ENCODE measurements around the gene CAMKK2. TPM values are rescaled to one million over a fixed set of nuclear protein-coding genes. Genes with fewer than 3 reads are reported as not detected.

CAMKK2 gene
- total RNA-seq, 1 experiment from 2014 or later: 26.7 TPM

DNA sequence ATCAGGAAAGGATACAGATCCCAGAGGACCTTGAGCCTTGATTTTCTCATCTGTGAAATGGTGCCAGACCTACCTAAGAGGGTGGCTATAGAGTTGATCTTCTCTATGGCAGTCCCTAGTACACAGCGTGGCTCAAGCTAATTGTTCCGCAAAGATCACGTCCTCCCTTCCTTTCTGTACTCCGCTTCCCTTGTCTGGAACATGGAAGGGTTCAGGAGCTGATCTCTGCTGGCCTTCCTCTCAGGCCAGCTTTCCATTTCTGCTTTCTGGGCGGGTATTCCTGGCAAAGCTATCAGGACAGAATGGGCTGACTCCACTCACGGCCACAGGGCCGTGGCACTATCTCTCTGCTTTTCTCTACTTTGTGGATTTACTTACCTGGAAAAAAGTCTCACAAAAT is 6.5 kb downstream of the CAMKK2 start:
- TF ChIP-seq, protein P1, sequence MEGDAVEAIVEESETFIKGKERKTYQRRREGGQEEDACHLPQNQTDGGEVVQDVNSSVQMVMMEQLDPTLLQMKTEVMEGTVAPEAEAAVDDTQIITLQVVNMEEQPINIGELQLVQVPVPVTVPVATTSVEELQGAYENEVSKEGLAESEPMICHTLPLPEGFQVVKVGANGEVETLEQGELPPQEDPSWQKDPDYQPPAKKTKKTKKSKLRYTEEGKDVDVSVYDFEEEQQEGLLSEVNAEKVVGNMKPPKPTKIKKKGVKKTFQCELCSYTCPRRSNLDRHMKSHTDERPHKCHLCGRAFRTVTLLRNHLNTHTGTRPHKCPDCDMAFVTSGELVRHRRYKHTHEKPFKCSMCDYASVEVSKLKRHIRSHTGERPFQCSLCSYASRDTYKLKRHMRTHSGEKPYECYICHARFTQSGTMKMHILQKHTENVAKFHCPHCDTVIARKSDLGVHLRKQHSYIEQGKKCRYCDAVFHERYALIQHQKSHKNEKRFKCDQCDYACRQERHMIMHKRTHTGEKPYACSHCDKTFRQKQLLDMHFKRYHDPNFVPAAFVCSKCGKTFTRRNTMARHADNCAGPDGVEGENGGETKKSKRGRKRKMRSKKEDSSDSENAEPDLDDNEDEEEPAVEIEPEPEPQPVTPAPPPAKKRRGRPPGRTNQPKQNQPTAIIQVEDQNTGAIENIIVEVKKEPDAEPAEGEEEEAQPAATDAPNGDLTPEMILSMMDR (conservative IDR thresholded peaks at IDR 0.05): no peak
- no peak for TF ChIP-seq EZH2 (IDR thresholded peaks at IDR 0.05; ENCODE audit: low read depth)
- peaks cover 2% of the 10 kb centered on the region; the same call in 1 of the 2 replicates for H3K4me1 ChIP-seq (replicated peaks; ENCODE audit: insufficient read depth)
- intact Hi-C loops (cut with micrococcal nuclease; ENCODE audit: unreplicated experiment): no loop called here
- no peak overlapping the region for H3K4me3 ChIP-seq
- H3K27me3 ChIP-seq (ENCODE audit: insufficient read depth, low read depth): no peaks in the 10 kb centered on the region
- ChIA-PET CTCF (no interaction called here), POLR2A (ENCODE audit: unreplicated experiment) (no interaction called here)
- H3K36me3 ChIP-seq (ENCODE audit: low read depth): no peaks in the 10 kb centered on the region
- peaks cover 17% of the 10 kb centered on the region for H3K79me2 ChIP-seq (ENCODE audit: low read depth)
- no peak overlapping the region for H3K4me2 ChIP-seq
- DNase-seq: no peak
- H3K9me3 ChIP-seq (ENCODE audit: insufficient read depth, low read depth): no peaks in the 10 kb centered on the region
- H3F3A ChIP-seq (ENCODE audit: insufficient read depth, low read depth): peaks cover 5% of the 10 kb centered on the region; the same call in 1 of the 2 replicates
- H2AFZ ChIP-seq: no peak overlapping the region
- BruUV-seq (replicated peaks): no TSS peak
- H3K27ac ChIP-seq: no peak overlapping the region
- H3K9me2 ChIP-seq (ENCODE audit: insufficient read depth): no peaks in the 10 kb centered on the region
- H4K20me1 ChIP-seq (ENCODE audit: insufficient read depth): 0 out of 2 replicates have a peak, but pooled peaks cover 7% of the 10 kb centered on the region

DNA sequence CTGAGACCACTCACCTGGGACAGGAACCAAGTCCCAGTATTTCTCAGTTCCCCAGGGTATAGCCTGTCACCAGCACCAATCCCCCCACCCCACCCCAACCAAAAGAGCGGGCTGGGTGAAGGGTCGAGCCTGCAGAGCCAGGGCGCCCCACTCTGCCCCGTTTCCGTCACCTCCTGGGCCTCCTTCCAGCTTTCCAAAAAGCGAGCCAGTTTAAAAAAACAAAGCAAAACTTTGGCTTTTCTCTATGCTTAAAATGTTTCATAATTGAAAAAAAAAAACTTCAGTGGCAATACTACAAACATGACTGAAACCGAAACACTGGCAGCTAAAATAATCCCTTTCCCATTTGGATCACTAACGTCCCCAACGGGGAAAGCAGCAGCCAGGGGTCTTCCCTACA is 7.5 kb downstream of the CAMKK2 start:
- Histone ChIP-seq H3K4me1 (replicated peaks; ENCODE audit: insufficient read depth) (no peaks in the 10 kb centered on the region), H3K27me3 (ENCODE audit: insufficient read depth, low read depth) (no peaks in the 10 kb centered on the region), H3K79me2 (ENCODE audit: low read depth) (peaks cover 8% of the 10 kb centered on the region), H3F3A (ENCODE audit: insufficient read depth, low read depth) (peaks cover 5% of the 10 kb centered on the region; the same call in 1 of the 2 replicates), H3K4me3 (no peak overlapping the region), H3K27ac (no peak overlapping the region), H2AFZ (no peak overlapping the region), H3K9me2 (ENCODE audit: insufficient read depth) (no peaks in the 10 kb centered on the region), H3K36me3 (ENCODE audit: low read depth) (no peaks in the 10 kb centered on the region), H3K9me3 (ENCODE audit: insufficient read depth, low read depth) (no peaks in the 10 kb centered on the region), H4K20me1 (ENCODE audit: insufficient read depth) (0 out of 2 replicates have a peak, but pooled peaks cover 3% of the 10 kb centered on the region), H3K4me2 (no peak overlapping the region)
- no TSS peak for BruUV-seq (replicated peaks)
- DNase-seq: no peak
- ChIA-PET POLR2A (ENCODE audit: unreplicated experiment) (no interaction called here), CTCF (no interaction called here)
- intact Hi-C loops (cut with micrococcal nuclease; ENCODE audit: unreplicated experiment): no loop called here
- TF ChIP-seq EZH2 (IDR thresholded peaks at IDR 0.05; ENCODE audit: low read depth): no peak
- TF ChIP-seq, protein P1 (conservative IDR thresholded peaks at IDR 0.05): no peak

DNA sequence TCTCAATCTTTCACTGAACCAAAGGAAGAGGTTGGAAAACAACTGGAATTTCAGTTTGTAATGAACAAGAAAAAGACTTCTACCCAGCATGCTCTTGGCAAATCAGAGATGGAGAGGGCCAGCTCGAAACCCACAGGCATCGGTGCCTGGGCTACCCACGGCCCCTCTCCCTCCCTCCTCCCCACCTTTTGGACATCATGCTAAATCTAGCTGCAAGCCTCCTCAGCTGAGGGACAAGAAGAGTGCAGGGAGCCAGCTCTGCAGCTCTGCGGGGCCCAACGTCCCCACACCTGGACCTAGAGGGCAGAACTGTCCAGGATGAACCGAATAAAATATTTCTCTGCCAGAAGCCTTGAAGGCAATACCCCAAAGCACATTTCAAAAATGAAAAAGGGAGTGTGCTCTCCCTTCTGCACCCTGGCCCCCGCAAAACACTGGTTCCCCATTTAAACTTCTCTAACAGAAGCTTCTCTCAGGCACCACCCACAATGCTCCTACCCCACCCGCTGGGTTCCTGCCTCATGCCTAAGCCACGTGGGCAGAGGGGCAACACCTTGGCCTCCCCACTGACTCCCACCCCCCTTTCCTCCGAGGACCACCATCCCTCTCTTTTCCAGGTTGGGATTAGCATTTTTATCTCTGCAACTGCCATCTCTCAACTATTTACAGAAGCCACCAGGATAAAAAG is 8.2 kb downstream of the CAMKK2 start:
- POLR2A ChIA-PET (ENCODE audit: unreplicated experiment): no interaction called here
- Histone ChIP-seq H3F3A (ENCODE audit: insufficient read depth, low read depth) (peaks cover 5% of the 10 kb centered on the region; the same call in 1 of the 2 replicates), H3K27me3 (ENCODE audit: insufficient read depth, low read depth) (no peaks in the 10 kb centered on the region), H3K4me1 (replicated peaks; ENCODE audit: insufficient read depth) (no peaks in the 10 kb centered on the region), H4K20me1 (ENCODE audit: insufficient read depth) (no peaks in the 10 kb centered on the region), H3K4me2 (no peak overlapping the region), H3K36me3 (ENCODE audit: low read depth) (no peaks in the 10 kb centered on the region), H3K9me3 (ENCODE audit: insufficient read depth, low read depth) (no peaks in the 10 kb centered on the region), H3K9me2 (ENCODE audit: insufficient read depth) (no peaks in the 10 kb centered on the region), H3K4me3 (no peak overlapping the region), H3K79me2 (ENCODE audit: low read depth) (peaks cover 4% of the 10 kb centered on the region), H3K27ac (no peak overlapping the region), H2AFZ (no peak overlapping the region)
- no peak for TF ChIP-seq EZH2 (IDR thresholded peaks at IDR 0.05; ENCODE audit: low read depth)
- TF ChIP-seq, protein P1 (conservative IDR thresholded peaks at IDR 0.05): no peak
- intact Hi-C loops (cut with micrococcal nuclease; ENCODE audit: unreplicated experiment): no loop called here
- CTCF ChIA-PET: no interaction called here
- no TSS peak for BruUV-seq (replicated peaks)
- DNase-seq: no peak

Measured in PC-9 (cell line).